ENCODE measurements around the gene UPB1.

Gene UPB1

GRCh38 chr22:24502541-24502940, 7.4 kb downstream of the UPB1 start:
- Mint-ChIP-seq H3K4me3 (no peak overlapping the region), H3K27me3 (no peaks in the 10 kb centered on the region), H3K4me1 (ENCODE audit: low read depth in 2 of 2) (peaks cover 3 to 7% of the 10 kb centered on the region in 2 donors), H3K9me3 (no peaks in the 10 kb centered on the region), H3K27ac (no peak overlapping the region), H3K36me3 (ENCODE audit: insufficient read depth) (no peaks in the 10 kb centered on the region)
- ATAC-seq (replicated peaks) (no peak), DNase-seq (no peak)

- H3K9me3 Mint-ChIP-seq = no peaks in the 10 kb centered on the region
- H3K4me3 Mint-ChIP-seq = no peak overlapping the region
- DNase-seq (peak; percentile 57 to 63 (median 60)), ATAC-seq (replicated peaks) (peak; percentile 79)
- no peaks in the 10 kb centered on the region for H3K36me3 Mint-ChIP-seq (ENCODE audit: insufficient read depth)
- peak overlapping the region in 1 of 2 donors; percentile 24 for H3K27ac Mint-ChIP-seq
- peaks cover 3 to 4% of the 10 kb centered on the region in 2 donors for H3K4me1 Mint-ChIP-seq (ENCODE audit: low read depth in 2 of 2)
- H3K27me3 Mint-ChIP-seq = no peaks in the 10 kb centered on the region
These were observed 8.2 kb downstream of the UPB1 start for GRCh38 chr22:24503137-24503842.

GRCh38 chr22:24503843-24504338, 8.8 kb downstream of the UPB1 start:
- Mint-ChIP-seq H3K4me1 (ENCODE audit: low read depth in 2 of 2) (peaks cover 3% of the 10 kb centered on the region in 2 donors), H3K27me3 (no peaks in the 10 kb centered on the region), H3K4me3 (no peak overlapping the region), H3K36me3 (ENCODE audit: insufficient read depth) (no peaks in the 10 kb centered on the region), H3K9me3 (no peaks in the 10 kb centered on the region), H3K27ac (peak overlapping the region in 1 of 2 donors; percentile 24)
- ATAC-seq (replicated peaks) (no peak), DNase-seq (no peak)

DNA sequence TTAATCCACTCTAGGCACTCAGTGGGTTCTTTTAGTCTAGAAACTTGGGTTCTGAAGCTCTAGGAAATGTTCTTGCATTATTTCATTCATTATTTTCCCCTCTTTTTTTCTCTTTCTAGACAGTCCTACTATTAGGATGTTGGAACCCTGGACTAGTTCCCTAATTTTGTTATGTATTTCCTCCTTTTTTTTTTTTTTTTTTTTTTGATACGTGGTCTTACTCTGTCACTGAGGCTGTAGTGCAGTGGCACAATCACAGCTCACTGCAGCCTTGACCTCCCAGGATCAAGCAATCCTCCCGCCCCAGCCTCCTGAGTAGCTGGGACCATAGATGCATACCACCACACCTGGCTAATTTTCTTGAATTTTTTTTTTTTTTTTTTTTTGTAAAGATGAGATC, 9.4 kb downstream of the UPB1 start:
- Mint-ChIP-seq H3K4me3 (no peak overlapping the region), H3K36me3 (ENCODE audit: insufficient read depth) (no peaks in the 10 kb centered on the region), H3K9me3 (no peaks in the 10 kb centered on the region), H3K27me3 (no peaks in the 10 kb centered on the region), H3K4me1 (ENCODE audit: low read depth in 2 of 2) (peaks cover 3% of the 10 kb centered on the region in 2 donors), H3K27ac (no peak overlapping the region)
- DNase-seq (no peak), ATAC-seq (replicated peaks) (no peak)

DNA sequence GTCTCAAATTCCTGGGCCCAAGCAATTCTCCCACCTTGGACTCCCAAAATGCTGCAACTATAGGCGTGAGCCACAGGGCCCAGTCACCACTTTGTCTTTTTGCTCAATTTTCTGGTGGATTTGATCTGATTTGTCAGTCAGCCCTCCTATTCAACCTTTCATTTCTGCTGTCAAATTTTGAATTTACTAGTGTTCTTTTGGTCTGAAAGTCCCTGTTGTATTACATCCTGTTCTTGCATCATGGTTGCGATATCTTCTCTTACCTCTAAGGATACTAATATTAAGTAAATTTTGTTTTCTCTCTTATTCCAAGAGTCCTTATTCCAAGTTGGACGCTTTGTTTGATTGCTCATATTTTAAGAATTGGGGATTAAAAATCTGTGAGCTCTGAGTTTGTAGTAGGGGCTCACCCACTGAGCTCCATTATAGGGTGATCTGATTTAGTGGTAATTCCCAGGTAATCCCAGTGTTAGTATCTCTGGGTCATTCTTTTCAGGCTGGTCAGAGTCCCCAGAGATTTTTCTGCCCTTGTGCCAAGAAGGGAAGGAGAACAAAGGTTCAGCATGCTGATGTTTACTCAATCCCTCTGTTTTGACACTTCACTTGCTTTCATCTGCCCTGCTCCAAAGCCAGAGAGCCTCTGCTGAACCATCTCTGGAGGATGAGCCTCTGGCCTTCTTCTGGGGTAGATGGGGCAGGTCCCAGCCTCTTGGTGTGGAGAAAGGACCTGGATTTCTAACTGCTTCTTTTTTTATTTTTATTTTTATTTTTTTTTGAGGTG, 10.0 kb downstream of the UPB1 start:
- Mint-ChIP-seq H3K4me1 (ENCODE audit: low read depth in 2 of 2) (peaks cover 3% of the 10 kb centered on the region in 2 donors), H3K36me3 (ENCODE audit: insufficient read depth) (no peaks in the 10 kb centered on the region), H3K4me3 (no peak overlapping the region), H3K9me3 (no peaks in the 10 kb centered on the region), H3K27ac (no peak overlapping the region), H3K27me3 (no peaks in the 10 kb centered on the region)
- DNase-seq = no peak
- no peak for ATAC-seq (replicated peaks)

DNA sequence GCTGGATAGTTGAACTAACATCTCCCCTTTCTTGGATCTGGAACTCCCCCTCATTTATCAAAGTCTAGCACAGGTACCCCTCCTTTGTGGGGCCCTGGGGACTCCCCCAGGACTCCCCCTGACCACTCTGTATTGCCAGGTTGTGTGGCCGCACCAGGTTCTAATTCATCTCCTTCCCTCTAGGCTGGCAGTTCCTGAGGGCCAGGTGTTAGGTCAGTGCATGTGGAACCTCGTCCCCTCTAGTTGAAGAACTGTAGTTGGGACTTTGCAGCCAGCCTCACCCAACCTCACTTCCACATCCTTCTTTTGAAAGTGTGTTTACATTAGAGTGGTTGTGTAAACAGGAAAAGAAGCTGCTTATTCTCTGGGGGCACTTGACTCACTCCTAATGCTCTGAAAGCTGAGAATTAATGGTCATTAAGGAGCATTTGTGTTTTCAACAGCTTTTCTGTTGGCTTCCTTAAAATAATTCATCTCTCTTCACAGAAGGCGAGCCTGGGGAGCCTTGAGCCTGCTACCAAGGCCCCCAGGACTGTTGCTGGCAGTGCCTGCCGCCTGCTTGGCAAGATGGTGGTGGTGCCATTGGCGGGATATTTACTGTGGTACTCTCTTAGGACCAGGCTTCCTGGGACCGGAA, 11.8 kb downstream of the UPB1 start:
- H3K27me3 Mint-ChIP-seq = no peaks in the 10 kb centered on the region
- no peak overlapping the region for H3K4me3 Mint-ChIP-seq
- H3K36me3 Mint-ChIP-seq (ENCODE audit: insufficient read depth) = no peaks in the 10 kb centered on the region
- peak overlapping the region in 1 of 2 donors; percentile 33 for H3K27ac Mint-ChIP-seq
- H3K9me3 Mint-ChIP-seq = no peaks in the 10 kb centered on the region
- peaks cover 3 to 10% of the 10 kb centered on the region in 2 donors for H3K4me1 Mint-ChIP-seq (ENCODE audit: low read depth in 2 of 2)
- DNase-seq (no peak), ATAC-seq (replicated peaks) (no peak)

GRCh38 chr22:24507716-24508115, 12.6 kb downstream of the UPB1 start:
- H3K36me3 Mint-ChIP-seq (ENCODE audit: insufficient read depth) = no peaks in the 10 kb centered on the region
- H3K4me1 Mint-ChIP-seq (ENCODE audit: low read depth in 2 of 2) = peaks cover 3 to 13% of the 10 kb centered on the region in 2 donors
- DNase-seq (no peak), ATAC-seq (replicated peaks) (no peak)
- no peak overlapping the region for H3K27ac Mint-ChIP-seq
- H3K27me3 Mint-ChIP-seq = no peaks in the 10 kb centered on the region
- H3K9me3 Mint-ChIP-seq = no peaks in the 10 kb centered on the region
- no peak overlapping the region for H3K4me3 Mint-ChIP-seq

DNA sequence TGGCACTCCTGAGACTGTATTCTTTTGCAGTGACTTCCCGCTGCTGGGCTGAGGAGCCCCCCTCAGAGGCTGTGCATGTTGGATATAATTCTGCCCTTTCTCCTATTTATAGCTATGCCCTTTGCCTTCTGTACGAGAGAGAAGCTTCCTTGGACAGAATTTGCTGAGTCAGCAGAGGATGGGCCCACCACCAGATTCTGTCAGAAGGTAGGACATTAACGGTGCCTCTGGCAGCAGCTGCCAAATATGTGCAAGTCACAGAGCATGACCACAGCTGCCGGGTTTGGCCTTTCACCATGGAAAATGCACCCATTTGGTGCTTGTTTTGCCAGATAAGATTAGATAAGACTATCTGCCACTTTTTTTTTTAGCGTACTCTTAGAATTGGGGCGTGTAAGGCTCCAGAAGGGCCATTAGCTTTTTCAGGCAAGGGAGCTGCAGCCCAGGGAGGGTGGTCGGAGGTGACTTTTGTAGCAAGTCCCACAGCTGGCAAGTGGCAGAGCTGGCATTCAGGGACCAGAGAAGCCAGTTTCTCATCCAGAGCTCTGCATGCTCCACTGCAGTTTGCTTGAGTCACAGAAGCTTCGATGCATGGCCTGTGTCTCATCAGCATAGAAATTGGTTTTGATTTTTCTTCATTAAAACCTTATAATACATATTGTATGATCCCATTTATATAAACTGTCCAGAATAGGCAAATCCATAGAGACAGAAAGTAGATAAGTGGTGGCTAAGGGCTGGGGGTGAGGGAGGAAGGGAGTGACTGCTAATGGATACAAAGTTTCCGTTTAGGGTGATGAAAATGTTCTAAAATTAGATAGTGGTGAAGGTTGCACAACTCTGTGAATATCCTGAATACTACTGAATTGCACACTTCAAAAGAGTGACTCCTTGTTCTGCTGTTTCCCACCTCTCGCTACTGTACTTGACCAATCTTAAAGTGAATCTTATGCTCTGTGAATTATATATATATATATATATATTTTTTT, 15.8 kb downstream of the UPB1 start:
- H3K27ac Mint-ChIP-seq = no peak overlapping the region
- no peak overlapping the region for H3K4me3 Mint-ChIP-seq
- H3K4me1 Mint-ChIP-seq (ENCODE audit: low read depth in 2 of 2) = peaks cover 0 to 10% of the 10 kb centered on the region in 2 donors
- no peaks in the 10 kb centered on the region for H3K27me3 Mint-ChIP-seq
- DNase-seq (no peak), ATAC-seq (replicated peaks) (peak; percentile 31)
- peaks cover 3% of the 10 kb centered on the region for H3K36me3 Mint-ChIP-seq (ENCODE audit: insufficient read depth)
- no peaks in the 10 kb centered on the region for H3K9me3 Mint-ChIP-seq

DNA sequence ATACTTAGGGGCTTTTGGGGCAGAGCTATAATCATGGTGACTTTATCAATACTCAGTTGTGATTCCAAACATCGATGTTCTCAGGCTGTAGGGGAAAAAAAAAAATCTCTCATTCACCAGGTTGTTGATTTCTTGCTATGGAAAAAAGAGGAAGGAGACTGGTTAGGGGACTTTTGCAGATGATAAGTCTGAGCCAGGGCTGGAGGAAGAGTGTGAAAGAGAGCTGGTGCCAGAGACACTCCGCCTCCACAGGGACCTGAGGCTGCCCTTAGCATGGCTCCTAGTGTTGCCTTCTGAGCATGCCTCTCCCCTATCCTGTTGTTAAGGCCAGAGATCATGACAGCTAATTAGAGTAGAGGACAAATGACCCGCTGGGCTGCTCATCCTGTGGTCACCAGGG, 16.9 kb downstream of the UPB1 start:
- Mint-ChIP-seq H3K36me3 (ENCODE audit: insufficient read depth) (peaks cover 3% of the 10 kb centered on the region), H3K27me3 (no peaks in the 10 kb centered on the region), H3K4me1 (ENCODE audit: low read depth in 2 of 2) (peaks cover 0 to 10% of the 10 kb centered on the region in 2 donors), H3K4me3 (no peak overlapping the region), H3K27ac (no peak overlapping the region), H3K9me3 (no peaks in the 10 kb centered on the region)
- DNase-seq (no peak), ATAC-seq (replicated peaks) (no peak)

DNA sequence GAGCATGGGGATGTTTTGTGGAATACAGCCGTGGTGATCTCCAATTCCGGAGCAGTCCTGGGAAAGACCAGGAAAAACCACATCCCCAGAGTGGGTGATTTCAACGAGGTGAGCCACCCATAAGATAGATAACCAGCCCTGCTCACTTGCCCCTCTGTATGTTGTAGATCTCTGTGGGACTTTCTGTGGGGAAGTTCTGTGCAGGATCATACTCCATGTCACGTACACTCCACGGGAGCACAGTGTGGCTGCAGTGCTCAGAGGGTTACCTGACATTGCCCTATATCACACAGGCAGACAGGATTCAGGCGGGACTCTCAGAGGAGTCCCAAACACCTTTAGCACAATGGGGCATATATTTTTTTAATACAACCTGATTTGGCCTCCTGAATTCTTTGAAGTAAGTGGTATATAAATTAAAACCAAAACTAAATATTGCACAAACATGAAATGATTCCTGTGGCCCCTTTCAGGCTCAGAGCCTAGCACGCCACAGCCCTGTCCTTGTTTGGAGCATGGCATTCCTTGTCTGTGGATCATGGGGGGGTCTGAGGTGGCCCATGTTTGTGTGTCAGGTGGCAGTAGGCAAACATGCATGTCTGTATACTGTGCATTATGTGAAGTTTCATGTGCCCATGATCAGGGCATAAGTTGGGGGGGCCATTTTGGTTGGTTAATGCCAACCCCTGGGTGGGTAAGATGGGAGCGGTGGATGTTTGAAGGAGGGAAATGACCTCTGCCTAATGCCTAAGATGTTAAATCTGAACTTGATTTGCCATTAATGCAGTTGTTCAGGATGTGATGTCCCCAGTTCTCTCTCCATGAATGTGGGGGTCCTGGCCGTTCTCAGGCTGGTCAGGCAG, 18.5 kb downstream of the UPB1 start:
- Mint-ChIP-seq H3K27ac (peak overlapping the region in 1 of 2 donors; percentile 35), H3K27me3 (no peaks in the 10 kb centered on the region), H3K36me3 (ENCODE audit: insufficient read depth) (peaks cover 3% of the 10 kb centered on the region), H3K4me1 (ENCODE audit: low read depth in 2 of 2) (peaks cover 0 to 10% of the 10 kb centered on the region in 2 donors), H3K4me3 (no peak overlapping the region), H3K9me3 (no peaks in the 10 kb centered on the region)
- DNase-seq (no peak), ATAC-seq (replicated peaks) (no peak)

DNA sequence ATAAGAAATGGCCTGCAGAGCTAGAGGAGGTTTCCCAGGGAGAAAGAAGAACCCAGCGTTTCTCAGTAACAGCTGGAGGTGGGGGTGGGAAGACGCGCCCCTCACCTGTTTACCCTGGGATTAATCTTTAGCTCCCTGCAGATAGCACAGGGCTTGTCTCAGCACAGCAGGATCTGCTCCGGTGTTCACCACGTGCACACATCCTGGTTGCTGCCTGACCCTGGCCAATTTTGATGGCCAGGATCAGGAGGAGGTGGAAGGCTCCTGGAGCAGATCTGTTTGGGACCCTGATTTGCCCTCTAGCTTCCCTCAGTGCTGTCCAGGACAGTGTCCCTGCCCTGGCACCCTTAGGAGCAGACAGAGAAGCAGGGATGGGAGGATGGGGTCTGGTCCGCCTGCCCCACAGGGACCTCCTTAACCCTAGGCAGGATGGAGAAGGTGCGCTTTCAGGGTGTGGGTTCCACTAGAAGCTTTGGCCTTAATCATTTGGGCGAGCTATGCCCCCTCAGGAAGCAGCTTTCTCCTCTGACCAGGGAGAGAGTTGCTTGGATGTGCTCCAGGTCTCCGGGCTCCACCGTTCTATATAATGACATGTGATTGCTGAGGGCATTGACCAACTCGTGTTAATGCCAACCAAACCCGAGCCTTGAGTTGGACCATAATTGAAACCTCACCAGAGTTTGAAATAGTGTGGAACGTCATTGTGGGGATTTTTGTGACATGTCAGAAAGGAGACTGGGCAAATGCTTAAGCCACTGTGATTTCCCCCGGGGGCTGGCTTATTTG, 19.3 kb downstream of the UPB1 start:
- no peak for ATAC-seq (replicated peaks)

GRCh38 chr22:24515027-24515338, 19.9 kb downstream of the UPB1 start:
- no peak for DNase-seq
- no peak overlapping the region for H3K4me3 Mint-ChIP-seq
- no peaks in the 10 kb centered on the region for H3K27me3 Mint-ChIP-seq
- peaks cover 3% of the 10 kb centered on the region for H3K36me3 Mint-ChIP-seq (ENCODE audit: insufficient read depth)
- no peaks in the 10 kb centered on the region for H3K9me3 Mint-ChIP-seq
- peaks cover 0 to 10% of the 10 kb centered on the region in 2 donors for H3K4me1 Mint-ChIP-seq (ENCODE audit: low read depth in 2 of 2)
- no peak overlapping the region for H3K27ac Mint-ChIP-seq
- ATAC-seq (replicated peaks) = no peak

More for the DNA sequence above, 19.3 kb downstream of the UPB1 start:
- no peak for DNase-seq
- Mint-ChIP-seq H3K9me3 (no peaks in the 10 kb centered on the region), H3K36me3 (ENCODE audit: insufficient read depth) (peaks cover 3% of the 10 kb centered on the region), H3K27ac (no peak overlapping the region), H3K4me1 (ENCODE audit: low read depth in 2 of 2) (peaks cover 0 to 10% of the 10 kb centered on the region in 2 donors), H3K4me3 (no peak overlapping the region), H3K27me3 (no peaks in the 10 kb centered on the region)

All from effector memory CD8-positive, alpha-beta T cell (primary cell).